ENCODE results near the gene EBP. TPM values are rescaled to one million over a fixed set of nuclear protein-coding genes. Genes with fewer than 3 reads are reported as not detected.

EBP gene
- total RNA-seq, 1 donor from 2014 or later = 73.1 TPM

DNA sequence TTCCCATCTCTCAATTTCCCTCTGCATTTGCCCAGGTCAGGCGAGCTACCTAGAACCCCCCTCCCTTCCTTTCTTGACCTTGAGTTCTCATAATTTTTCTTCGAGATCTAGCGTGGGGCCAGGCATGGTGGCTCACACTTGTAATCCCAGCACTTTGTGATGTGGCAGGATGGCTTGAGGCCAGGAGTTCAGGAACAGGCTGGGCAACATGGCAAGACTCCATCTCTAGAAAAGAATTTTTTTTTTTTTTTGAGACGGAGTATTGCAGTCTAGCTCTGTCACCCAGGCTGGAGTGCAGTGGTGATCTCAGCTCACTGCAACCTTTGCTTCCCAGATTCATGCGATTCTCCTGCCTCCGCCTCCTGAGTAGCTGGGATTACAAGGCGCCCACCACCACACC is 17.3 kb upstream of the EBP start:
- no peak for DNase-seq (ENCODE audit: low spot score, unreplicated experiment)
- peaks cover 2% of the 10 kb centered on the region for H3K4me1 Mint-ChIP-seq (ENCODE audit: low read depth)
- H3K9me3 Mint-ChIP-seq (ENCODE audit: low read depth) = peaks cover 12% of the 10 kb centered on the region
- H3K27ac Mint-ChIP-seq = no peak overlapping the region
- TF ChIP-seq, protein P1, sequence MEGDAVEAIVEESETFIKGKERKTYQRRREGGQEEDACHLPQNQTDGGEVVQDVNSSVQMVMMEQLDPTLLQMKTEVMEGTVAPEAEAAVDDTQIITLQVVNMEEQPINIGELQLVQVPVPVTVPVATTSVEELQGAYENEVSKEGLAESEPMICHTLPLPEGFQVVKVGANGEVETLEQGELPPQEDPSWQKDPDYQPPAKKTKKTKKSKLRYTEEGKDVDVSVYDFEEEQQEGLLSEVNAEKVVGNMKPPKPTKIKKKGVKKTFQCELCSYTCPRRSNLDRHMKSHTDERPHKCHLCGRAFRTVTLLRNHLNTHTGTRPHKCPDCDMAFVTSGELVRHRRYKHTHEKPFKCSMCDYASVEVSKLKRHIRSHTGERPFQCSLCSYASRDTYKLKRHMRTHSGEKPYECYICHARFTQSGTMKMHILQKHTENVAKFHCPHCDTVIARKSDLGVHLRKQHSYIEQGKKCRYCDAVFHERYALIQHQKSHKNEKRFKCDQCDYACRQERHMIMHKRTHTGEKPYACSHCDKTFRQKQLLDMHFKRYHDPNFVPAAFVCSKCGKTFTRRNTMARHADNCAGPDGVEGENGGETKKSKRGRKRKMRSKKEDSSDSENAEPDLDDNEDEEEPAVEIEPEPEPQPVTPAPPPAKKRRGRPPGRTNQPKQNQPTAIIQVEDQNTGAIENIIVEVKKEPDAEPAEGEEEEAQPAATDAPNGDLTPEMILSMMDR (IDR thresholded peaks at IDR 0.05; ENCODE audit: unreplicated experiment) = no peak
- H3K4me3 Mint-ChIP-seq (ENCODE audit: low read depth) = no peak overlapping the region
- H3K36me3 Mint-ChIP-seq (ENCODE audit: insufficient read depth) = no peaks in the 10 kb centered on the region
- no peaks in the 10 kb centered on the region for H3K27me3 Mint-ChIP-seq

DNA sequence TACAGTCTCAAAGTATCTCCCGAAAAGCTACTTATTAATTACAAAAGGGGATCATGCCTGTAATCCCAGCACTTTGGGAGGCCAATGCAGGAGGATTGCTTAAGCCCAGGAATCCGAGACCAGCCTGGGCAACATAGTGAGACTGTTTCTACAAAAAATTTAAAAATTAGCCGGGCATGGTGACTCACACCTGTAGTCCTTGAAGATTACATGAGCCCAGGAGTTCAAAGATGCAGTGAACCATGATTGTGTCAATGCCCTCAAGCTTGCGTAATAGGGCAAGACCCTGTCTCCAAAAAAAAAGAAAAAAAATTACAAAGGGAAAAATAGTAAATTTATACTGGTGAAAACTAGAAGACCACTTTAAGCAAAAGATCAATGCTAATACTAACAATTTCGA is 16.1 kb upstream of the EBP start:
- Mint-ChIP-seq H3K9me3 (ENCODE audit: low read depth) (peaks cover 13% of the 10 kb centered on the region), H3K4me1 (ENCODE audit: low read depth) (peaks cover 2% of the 10 kb centered on the region), H3K4me3 (ENCODE audit: low read depth) (no peak overlapping the region), H3K27ac (no peak overlapping the region), H3K36me3 (ENCODE audit: insufficient read depth) (peaks cover 1% of the 10 kb centered on the region), H3K27me3 (no peaks in the 10 kb centered on the region)
- DNase-seq (ENCODE audit: low spot score, unreplicated experiment) = no peak
- TF ChIP-seq, protein P1 (IDR thresholded peaks at IDR 0.05; ENCODE audit: unreplicated experiment) = no peak

DNA sequence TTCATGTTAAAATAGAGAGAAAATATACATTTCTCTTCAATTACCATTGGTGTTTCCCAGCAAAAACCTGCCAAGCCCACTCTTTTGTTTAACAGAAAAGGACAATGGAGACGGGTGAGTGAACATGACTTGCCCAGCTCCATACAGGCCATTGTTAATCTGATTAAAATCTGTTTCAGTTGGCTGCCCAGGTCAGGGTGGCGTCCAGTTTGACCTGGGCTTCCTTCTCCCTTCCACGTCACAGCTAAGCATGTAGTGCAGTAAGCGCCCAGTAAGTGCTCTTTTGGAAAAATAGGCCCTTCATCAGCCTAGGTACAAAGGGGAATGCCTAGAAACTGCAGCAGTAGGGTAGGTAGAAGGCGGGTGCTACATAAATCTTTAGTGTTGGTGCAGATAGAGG is 14.4 kb upstream of the EBP start:
- Mint-ChIP-seq H3K4me3 (ENCODE audit: low read depth) (no peak overlapping the region), H3K4me1 (ENCODE audit: low read depth) (peaks cover 2% of the 10 kb centered on the region), H3K9me3 (ENCODE audit: low read depth) (peaks cover 11% of the 10 kb centered on the region), H3K36me3 (ENCODE audit: insufficient read depth) (peaks cover 3% of the 10 kb centered on the region), H3K27me3 (no peaks in the 10 kb centered on the region), H3K27ac (no peak overlapping the region)
- no peak for DNase-seq (ENCODE audit: low spot score, unreplicated experiment)
- TF ChIP-seq, protein P1 (IDR thresholded peaks at IDR 0.05; ENCODE audit: unreplicated experiment) = no peak

DNA sequence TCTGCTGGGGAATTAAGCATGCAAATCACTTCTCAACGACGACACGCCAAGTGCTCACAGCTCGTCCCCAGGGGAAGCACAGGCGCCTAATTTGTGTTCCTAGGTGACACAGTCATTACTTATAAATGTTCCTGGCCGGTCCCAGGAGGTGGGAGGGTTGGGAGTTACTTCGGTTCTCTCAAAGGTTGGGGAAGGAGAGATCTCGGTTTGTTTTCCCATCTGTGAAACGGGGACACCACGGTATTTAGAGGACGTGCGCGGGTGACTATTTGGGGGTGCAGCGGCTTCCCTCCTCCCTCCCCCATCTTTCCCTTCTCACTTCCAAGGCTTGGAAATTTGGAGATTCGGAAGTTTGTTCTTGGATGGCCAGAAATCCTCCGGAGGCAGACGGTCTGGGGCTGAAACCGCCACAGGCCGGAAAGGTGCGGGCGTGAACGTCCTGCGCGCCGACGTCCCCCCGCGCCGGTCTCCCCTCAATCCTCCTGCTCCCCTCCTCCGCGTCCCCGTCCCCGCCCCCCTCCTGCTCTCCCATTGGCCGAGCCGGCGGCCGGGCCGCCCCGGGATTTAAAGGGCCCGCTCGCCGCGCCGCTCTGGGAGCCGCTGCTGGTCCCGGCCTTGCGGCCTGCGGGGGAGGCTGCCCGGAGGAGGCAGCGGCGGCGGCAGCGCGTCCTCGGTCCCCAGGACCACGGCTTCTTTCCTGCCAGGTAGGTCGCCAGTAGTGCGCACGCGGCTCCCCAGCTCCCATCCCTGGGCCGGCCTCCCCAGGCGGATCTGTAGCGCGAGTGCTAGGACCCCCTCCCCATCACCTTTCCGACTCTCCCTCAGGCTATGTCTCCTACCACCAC is 13.0 kb upstream of the EBP start, which contains the start of gene PORCN:
PORCN (plus strand) TSS at position 593 of the 845 bp plus-strand sequence. CDS start 829 bp downstream, outside the sequence.
- H3K9me3 Mint-ChIP-seq (ENCODE audit: low read depth) = peaks cover 8% of the 10 kb centered on the region
- H3K27ac Mint-ChIP-seq = peak within 1 kb of the TSS; percentile 71
- TF ChIP-seq, protein P1 (IDR thresholded peaks at IDR 0.05; ENCODE audit: unreplicated experiment) = no peak
- H3K4me1 Mint-ChIP-seq (ENCODE audit: low read depth) = peaks cover 2% of the 10 kb centered on the region
- peak; percentile 52 for DNase-seq (ENCODE audit: low spot score, unreplicated experiment)
- H3K36me3 Mint-ChIP-seq (ENCODE audit: insufficient read depth) = peaks cover 3% of the 10 kb centered on the region
- H3K27me3 Mint-ChIP-seq = no peaks in the 10 kb centered on the region
- peak within 1 kb of the TSS; percentile 83 for H3K4me3 Mint-ChIP-seq (ENCODE audit: low read depth)

DNA sequence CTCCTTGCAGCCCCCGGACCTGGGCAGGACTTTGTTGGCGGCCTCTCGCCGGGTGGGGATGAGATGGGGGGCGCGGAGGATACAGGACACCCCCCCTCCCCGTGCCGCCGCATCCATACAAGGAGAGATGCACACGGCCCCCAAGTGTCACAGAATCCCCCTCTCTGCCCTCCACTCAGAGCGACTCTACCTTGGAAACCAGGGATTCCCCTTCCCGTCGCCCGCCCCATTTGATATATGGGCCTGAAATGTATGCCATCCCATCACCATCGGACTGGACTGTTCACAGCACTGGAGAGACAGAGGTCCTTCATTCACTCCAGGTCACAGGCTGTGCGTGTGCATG is 12.4 kb upstream of the EBP start:
- TF ChIP-seq, protein P1 (IDR thresholded peaks at IDR 0.05; ENCODE audit: unreplicated experiment) = no peak
- Mint-ChIP-seq H3K36me3 (ENCODE audit: insufficient read depth) (peaks cover 3% of the 10 kb centered on the region), H3K4me3 (ENCODE audit: low read depth) (peak overlapping the region; percentile 82), H3K27ac (peak overlapping the region; percentile 71), H3K9me3 (ENCODE audit: low read depth) (peaks cover 5% of the 10 kb centered on the region), H3K4me1 (ENCODE audit: low read depth) (peaks cover 2% of the 10 kb centered on the region), H3K27me3 (no peaks in the 10 kb centered on the region)
- no peak for DNase-seq (ENCODE audit: low spot score, unreplicated experiment)
